ENCODE measurements around the gene CEP131.

CEP131 gene

DNA sequence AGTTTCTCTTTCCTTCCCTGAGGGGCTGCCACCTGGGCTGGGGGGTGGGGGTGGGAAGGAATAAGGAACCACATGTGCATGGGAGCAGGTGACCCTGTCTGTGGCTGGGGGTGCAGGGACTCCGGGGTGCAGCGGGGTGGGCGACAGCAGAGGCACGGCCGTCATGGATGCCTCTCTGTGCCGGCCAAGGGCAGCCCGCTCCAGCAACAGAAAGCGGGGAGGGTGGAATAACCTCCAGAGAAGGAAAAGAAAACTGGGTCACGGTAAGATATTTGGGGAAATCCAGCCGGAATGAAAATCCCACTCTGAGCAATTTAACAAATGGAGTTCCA, 20.5 kb upstream of the CEP131 start:
- TF ChIP-seq, protein P1, sequence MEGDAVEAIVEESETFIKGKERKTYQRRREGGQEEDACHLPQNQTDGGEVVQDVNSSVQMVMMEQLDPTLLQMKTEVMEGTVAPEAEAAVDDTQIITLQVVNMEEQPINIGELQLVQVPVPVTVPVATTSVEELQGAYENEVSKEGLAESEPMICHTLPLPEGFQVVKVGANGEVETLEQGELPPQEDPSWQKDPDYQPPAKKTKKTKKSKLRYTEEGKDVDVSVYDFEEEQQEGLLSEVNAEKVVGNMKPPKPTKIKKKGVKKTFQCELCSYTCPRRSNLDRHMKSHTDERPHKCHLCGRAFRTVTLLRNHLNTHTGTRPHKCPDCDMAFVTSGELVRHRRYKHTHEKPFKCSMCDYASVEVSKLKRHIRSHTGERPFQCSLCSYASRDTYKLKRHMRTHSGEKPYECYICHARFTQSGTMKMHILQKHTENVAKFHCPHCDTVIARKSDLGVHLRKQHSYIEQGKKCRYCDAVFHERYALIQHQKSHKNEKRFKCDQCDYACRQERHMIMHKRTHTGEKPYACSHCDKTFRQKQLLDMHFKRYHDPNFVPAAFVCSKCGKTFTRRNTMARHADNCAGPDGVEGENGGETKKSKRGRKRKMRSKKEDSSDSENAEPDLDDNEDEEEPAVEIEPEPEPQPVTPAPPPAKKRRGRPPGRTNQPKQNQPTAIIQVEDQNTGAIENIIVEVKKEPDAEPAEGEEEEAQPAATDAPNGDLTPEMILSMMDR (IDR thresholded peaks at IDR 0.05; ENCODE audit: extremely low read depth, insufficient read depth, missing control alignments), result no peak
- in situ Hi-C loops (cut with MboI; ENCODE audit: low pct_unique_long_range_greater_than_20kb, low sequenced_read_pairs, unreplicated experiment), result no loop called here
- no peak for DNase-seq (ENCODE audit: low spot score)

DNA sequence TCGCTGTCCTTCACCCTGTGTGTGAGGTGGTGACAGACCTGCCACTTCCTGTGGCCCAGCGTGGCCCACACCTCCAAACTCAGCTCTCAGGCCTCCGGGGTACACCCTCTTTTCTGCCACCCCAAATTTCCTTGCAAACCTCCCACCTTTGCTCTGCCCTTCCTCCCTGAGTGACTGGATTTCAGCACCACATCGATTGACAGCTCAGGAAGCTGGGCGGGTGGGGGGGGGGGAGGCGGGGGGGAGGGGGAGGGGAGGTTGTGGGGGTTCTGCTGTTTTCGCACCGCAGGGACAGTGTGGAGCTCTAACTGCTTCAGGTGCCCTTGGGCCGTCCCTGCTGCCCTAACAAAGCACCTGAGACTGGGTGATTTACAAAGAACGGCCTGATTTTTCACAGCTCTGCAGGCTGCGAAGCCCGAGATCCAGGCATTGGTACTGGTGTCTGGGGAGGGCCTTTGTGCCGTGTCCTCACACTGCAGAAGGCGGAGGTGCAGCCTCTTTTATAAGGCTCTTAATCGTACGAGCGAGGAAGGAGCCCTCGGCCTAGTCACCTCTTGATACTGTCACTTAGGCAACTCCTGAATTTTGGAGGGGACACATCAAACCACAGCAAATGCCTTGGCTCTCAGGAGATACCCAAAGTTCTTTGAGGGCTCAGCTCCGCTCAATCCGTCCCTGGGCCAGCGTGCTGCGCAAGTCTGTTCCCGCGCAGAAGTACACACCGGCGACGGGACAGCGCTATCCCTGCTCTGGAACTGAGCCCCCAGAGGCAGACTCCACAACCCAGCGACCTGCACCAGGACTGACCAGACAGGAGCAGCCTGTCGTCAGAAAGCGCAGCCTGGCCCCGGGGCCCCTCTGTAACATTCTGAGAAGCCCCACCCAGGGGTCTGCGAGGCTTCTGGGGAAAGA, 19.9 kb upstream of the CEP131 start:
- DNase-seq (ENCODE audit: low spot score), result no peak
- in situ Hi-C loops (cut with MboI; ENCODE audit: low pct_unique_long_range_greater_than_20kb, low sequenced_read_pairs, unreplicated experiment), result no loop called here
- TF ChIP-seq, protein P1 (IDR thresholded peaks at IDR 0.05; ENCODE audit: extremely low read depth, insufficient read depth, missing control alignments), result no peak

DNA sequence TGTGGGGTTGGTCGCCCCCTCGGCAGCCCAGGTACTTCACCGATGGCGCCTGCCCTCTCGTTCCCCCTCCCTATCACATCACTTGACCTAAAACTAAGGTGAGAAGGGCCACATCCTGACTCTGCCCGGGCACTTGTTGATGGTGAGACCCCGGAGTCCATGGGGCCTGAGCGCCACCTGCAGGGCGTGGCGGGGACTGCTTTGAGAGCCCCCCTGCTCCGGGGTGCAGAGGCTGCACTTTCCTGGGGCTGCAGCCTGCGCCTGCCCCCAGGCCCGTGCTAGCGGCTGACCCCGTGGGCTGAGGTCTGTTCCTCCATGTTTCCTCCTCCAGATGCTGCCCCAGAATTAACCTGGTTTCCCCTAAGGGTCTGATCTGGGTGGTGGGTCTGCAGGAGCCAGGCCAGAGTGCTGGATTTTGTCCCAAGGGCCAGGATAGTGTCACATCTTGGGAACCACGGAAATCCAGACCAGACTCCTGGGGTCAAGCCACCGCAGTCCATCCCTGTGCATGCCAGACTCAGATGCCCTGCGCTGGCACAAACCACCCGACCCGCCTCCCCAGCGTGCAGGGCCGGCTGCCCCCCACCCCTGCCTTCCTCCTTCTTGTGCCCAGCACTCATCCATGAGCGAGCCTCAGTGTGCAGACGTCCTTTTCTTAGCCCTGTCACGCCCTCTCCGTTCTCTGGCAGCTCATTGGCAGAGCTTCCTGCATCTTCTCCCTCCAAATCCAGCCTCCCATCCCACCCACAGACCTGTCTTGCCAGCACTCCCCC, 19.1 kb upstream of the CEP131 start:
- TF ChIP-seq, protein P1 (IDR thresholded peaks at IDR 0.05; ENCODE audit: extremely low read depth, insufficient read depth, missing control alignments), result peak; percentile 88
- peak; percentile 86 for DNase-seq (ENCODE audit: low spot score)
- in situ Hi-C loops (cut with MboI; ENCODE audit: low pct_unique_long_range_greater_than_20kb, low sequenced_read_pairs, unreplicated experiment), result no loop called here

GRCh38 chr17:81241203-81241602, 18.4 kb upstream of the CEP131 start:
- in situ Hi-C loops (cut with MboI; ENCODE audit: low pct_unique_long_range_greater_than_20kb, low sequenced_read_pairs, unreplicated experiment), result no loop called here
- no peak for DNase-seq (ENCODE audit: low spot score)
- TF ChIP-seq, protein P1 (IDR thresholded peaks at IDR 0.05; ENCODE audit: extremely low read depth, insufficient read depth, missing control alignments), result no peak

GRCh38 chr17:81240761-81241160, 18.0 kb upstream of the CEP131 start:
- no peak for DNase-seq (ENCODE audit: low spot score)
- TF ChIP-seq, protein P1 (IDR thresholded peaks at IDR 0.05; ENCODE audit: extremely low read depth, insufficient read depth, missing control alignments), result no peak
- in situ Hi-C loops (cut with MboI; ENCODE audit: low pct_unique_long_range_greater_than_20kb, low sequenced_read_pairs, unreplicated experiment), result no loop called here

- peak; percentile 73 for DNase-seq (ENCODE audit: low spot score)
- TF ChIP-seq, protein P1 (IDR thresholded peaks at IDR 0.05; ENCODE audit: extremely low read depth, insufficient read depth, missing control alignments), result no peak
- in situ Hi-C loops (cut with MboI; ENCODE audit: low pct_unique_long_range_greater_than_20kb, low sequenced_read_pairs, unreplicated experiment), result no loop called here
These were observed 17.2 kb upstream of the CEP131 start for GRCh38 chr17:81239714-81240555.

Measured in GM13977 (cell line).